Loucy (cell line): ENCODE data around the gene NTSR2.

ENCODE experiments used
- EZH2phosphoT487 ChIP-seq: fragments of 200-600 bp; IDR thresholded peaks from 2 replicates; pipeline ENCODE4 v1.6.1; 2018; ENCODE audit warnings: antibody characterized with exemption, mild to moderate bottlenecking, moderate library complexity, borderline replicate concordance
- TF ChIP-seq, protein P1 (sequence below): fragments of 200-600 bp; sonication (generic); conservative IDR thresholded peaks from 2 replicates; pipeline ENCODE4 v1.5.1; 2014; ENCODE audit warnings: mild to moderate bottlenecking, antibody characterized with exemption, low read length

- TF ChIP-seq, protein P1, sequence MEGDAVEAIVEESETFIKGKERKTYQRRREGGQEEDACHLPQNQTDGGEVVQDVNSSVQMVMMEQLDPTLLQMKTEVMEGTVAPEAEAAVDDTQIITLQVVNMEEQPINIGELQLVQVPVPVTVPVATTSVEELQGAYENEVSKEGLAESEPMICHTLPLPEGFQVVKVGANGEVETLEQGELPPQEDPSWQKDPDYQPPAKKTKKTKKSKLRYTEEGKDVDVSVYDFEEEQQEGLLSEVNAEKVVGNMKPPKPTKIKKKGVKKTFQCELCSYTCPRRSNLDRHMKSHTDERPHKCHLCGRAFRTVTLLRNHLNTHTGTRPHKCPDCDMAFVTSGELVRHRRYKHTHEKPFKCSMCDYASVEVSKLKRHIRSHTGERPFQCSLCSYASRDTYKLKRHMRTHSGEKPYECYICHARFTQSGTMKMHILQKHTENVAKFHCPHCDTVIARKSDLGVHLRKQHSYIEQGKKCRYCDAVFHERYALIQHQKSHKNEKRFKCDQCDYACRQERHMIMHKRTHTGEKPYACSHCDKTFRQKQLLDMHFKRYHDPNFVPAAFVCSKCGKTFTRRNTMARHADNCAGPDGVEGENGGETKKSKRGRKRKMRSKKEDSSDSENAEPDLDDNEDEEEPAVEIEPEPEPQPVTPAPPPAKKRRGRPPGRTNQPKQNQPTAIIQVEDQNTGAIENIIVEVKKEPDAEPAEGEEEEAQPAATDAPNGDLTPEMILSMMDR = no peak
- no peak for TF ChIP-seq EZH2phosphoT487
Observed at GRCh38 chr2:11717623-11718022, 47.6 kb upstream of the NTSR2 start.
